Tracheal epithelial cell (primary cell): ENCODE results near the gene FBXO31. TPM values are rescaled to one million over a fixed set of nuclear protein-coding genes. Genes with fewer than 3 reads are reported as not detected.

Experiments used
- total RNA-seq: library from RNA; depleted of rRNA; stranded (reverse); fragments of >200 nt; gene quantifications from 2 replicates; pipeline ENCODE4 v1.2.1, GENCODE V29; 2014

The FBXO31 gene
- 25.6 and 33.3 TPM in 2 replicates for total RNA-seq

GRCh38 chr16:87383505-87384161 lies at the start of gene FBXO31:
TSS of gene FBXO31 (minus strand) at chr16:87383776. CDS start at chr16:87383744, 32 bp downstream.

GRCh38 chr16:87391950-87392820 lies 8.6 kb upstream of the FBXO31 start, which contains the start of gene MAP1LC3B:
TSS of gene MAP1LC3B (plus strand) at chr16:87392336. CDS start at chr16:87392428, 92 bp downstream.

GRCh38 chr16:87316923-87317749 lies 66.4 kb downstream of the FBXO31 start, which contains the start of gene C16orf95:
TSS of gene C16orf95 (minus strand) at chr16:87317392. CDS start at chr16:87317242, 150 bp downstream.

Other genes with a start within 250 kb of the FBXO31 start
- 1.7 and 1.9 TPM in 2 replicates for gene C16orf95, start 66.4 kb downstream of the FBXO31 start, total RNA-seq
- 30.8 and 43.5 TPM in 2 replicates for gene MAP1LC3B, start 8.6 kb upstream of the FBXO31 start, total RNA-seq
- gene ZCCHC14, start 109.2 kb upstream of the FBXO31 start, total RNA-seq = 4.8 and 5.1 TPM in 2 replicates
- gene JPH3, start 218.7 kb upstream of the FBXO31 start, total RNA-seq = not detected in 2 replicates